Omental fat pad (tissue), 4 donors: ENCODE data around the gene NHSL1. TPM values are rescaled to one million over a fixed set of nuclear protein-coding genes. Genes with fewer than 3 reads are reported as not detected.

Source experiments
- ATAC-seq: fragments of 150-250 bp; one replicate; pipeline ENCODE4 v1.9.1; 2016; ENCODE audit warnings: mild to moderate bottlenecking, moderate library complexity; ENCODE audit not compliant: low FRiP score
- DNase-seq: peaks from one replicate; pipeline ENCODE4 v3.0.0-alpha.2; 2019; ENCODE audit warnings: low spot score
- total RNA-seq, 4 donors: library from RNA; depleted of rRNA; stranded (reverse); fragments of >200 nt; gene quantifications; one replicate each; pipeline ENCODE4 v1.1.0, GENCODE V29; 2016
- TF ChIP-seq, protein P1 (sequence below), 3 donors: fragments of 450-650 bp; IDR thresholded peaks; one replicate each; pipeline ENCODE4 v1.5.1; 2016 to 2017; ENCODE audit warnings: antibody characterized with exemption in 3 of 3, mild to moderate bottlenecking in 3 of 3, moderate library complexity in 2 of 3

Gene NHSL1
- total RNA-seq, 4 donors from 2014 or later: 15.9 to 23.2 (median 18.4) TPM

DNA sequence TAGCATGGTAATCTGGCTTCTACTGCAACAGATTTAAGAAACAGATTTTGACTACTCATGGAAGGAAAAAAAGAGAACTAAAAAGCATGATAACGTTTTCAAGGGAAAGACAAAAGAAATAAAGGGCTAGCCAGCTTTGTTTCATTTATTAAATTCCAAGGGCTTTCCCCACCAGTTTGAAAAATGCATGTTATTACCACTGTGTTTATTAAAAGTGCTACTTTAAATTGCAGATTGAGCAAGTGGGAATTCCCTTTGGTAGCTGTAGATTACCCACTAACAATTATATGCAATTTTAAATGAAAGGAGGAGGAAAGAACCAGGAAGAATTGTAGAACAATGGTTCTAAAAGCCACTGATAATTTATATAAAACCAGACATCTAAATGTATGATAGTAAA, 40.6 kb upstream of the NHSL1 start:
- ATAC-seq (no peak), DNase-seq (no peak)
- TF ChIP-seq, protein P1, sequence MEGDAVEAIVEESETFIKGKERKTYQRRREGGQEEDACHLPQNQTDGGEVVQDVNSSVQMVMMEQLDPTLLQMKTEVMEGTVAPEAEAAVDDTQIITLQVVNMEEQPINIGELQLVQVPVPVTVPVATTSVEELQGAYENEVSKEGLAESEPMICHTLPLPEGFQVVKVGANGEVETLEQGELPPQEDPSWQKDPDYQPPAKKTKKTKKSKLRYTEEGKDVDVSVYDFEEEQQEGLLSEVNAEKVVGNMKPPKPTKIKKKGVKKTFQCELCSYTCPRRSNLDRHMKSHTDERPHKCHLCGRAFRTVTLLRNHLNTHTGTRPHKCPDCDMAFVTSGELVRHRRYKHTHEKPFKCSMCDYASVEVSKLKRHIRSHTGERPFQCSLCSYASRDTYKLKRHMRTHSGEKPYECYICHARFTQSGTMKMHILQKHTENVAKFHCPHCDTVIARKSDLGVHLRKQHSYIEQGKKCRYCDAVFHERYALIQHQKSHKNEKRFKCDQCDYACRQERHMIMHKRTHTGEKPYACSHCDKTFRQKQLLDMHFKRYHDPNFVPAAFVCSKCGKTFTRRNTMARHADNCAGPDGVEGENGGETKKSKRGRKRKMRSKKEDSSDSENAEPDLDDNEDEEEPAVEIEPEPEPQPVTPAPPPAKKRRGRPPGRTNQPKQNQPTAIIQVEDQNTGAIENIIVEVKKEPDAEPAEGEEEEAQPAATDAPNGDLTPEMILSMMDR (IDR thresholded peaks at IDR 0.05): no peak

GRCh38 chr6:138538390-138539031, 39.2 kb upstream of the NHSL1 start:
- DNase-seq: no peak
- TF ChIP-seq, protein P1 (IDR thresholded peaks at IDR 0.05): no peak
- ATAC-seq: no peak

DNA sequence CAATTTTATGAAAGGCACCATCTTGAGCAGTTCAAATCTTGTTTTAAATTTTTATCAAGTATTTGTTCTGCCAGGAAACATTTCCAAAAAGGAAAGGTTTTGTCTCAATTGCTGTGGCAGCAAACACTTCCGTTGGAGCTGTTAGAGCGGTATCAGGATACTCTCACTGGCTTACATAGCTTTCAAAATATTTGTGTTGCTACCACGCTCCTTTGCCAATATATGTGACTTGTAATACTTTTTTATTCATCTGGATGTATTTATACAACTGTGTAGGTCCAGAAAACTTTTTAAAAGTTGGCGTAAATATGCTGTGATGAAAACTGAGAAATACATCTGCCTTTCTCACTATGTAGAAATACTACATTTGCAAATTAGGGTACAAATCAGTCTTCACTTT, 37.8 kb upstream of the NHSL1 start:
- DNase-seq: no peak
- TF ChIP-seq, protein P1 (IDR thresholded peaks at IDR 0.05): no peak
- no peak for ATAC-seq

DNA sequence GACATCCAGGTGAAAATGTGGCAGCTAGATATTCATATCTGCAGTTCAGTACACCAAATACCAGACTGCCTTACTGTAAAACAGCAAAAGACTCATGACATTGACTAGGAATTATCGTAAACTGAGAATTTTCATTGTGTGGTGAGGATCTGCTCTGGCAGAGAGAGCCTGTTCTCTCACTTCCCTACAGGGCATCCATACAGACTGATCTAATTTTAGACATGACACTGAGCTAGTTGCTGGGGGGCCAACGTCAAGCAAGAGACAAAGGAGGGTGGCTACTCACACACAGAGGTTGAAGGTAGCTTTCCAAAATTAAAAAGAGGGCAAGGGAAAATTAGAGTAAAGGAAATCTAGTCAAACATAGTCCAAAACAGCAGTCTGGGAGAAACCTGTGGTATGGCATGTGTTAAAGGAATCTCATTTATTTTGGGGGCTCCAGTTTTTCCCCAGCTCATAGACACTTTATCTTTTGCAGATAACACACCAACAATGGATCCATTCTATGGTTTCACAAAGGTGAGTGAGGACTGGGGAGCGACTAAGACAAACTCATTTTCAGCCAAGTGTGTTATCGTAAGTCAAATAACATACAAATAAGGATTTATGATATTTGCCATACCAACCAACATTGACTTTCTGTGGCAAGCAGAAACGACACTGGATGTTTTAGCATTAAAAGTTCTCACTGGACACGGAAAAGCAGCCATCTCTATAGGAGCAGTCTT, 36.6 kb upstream of the NHSL1 start:
- DNase-seq (no peak), ATAC-seq (no peak)
- TF ChIP-seq, protein P1 (IDR thresholded peaks at IDR 0.05): no peak

DNA sequence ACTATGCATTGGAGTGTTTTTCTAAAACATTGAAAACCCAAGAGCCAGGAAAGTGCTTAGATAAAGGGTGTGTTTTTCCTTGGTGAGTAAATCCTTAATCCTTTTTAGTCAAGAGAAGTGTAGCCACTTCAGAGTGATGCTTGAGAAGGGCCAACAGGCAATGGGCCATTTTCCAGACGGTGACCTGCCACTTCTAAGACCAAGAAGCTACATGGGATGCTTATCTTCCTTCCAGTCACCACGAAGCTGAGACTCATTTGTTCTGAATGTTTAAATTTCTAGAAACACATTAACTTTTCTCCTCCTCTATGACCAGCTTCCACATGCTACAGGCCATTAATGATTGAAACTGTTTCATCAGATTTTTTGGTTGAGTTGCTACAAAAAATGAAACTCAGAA, 34.4 kb upstream of the NHSL1 start:
- DNase-seq (no peak), ATAC-seq (no peak)
- TF ChIP-seq, protein P1 (IDR thresholded peaks at IDR 0.05): no peak

GRCh38 chr6:138531387-138531786, 32.1 kb upstream of the NHSL1 start:
- TF ChIP-seq, protein P1 (IDR thresholded peaks at IDR 0.05): no peak
- no peak for ATAC-seq

DNA sequence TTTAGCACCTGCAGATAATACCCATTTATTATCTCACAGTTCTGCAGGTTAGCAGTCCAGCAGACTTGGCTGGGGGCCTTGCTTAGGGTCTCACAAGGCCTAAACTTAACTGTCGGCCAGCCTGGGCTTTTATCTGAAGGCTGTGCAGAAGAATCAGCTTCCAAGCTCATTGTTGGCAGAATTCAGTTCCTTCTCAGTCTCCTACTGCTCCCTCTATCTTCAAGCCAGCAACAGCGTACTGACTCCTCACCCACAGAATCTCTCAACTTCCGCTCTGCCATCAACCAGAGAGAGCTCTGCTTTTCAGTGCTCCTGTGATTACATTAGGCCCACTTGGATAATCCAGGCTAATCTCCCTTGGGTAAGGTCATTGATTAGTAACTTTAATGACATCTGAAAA, 30.2 kb upstream of the NHSL1 start:
- TF ChIP-seq, protein P1 (IDR thresholded peaks at IDR 0.05): no peak
- ATAC-seq: no peak
- no peak for DNase-seq

More at GRCh38 chr6:138531387-138531786, 32.1 kb upstream of the NHSL1 start:
- DNase-seq: no peak
